NCI-H2171 (cell line): Measurements from ENCODE around the gene MAP6.

Experiments used
- DNase-seq: peaks from one replicate; lab custom pipeline; 2025; lab: John Stamatoyannopoulos, UW

Gene MAP6

DNA sequence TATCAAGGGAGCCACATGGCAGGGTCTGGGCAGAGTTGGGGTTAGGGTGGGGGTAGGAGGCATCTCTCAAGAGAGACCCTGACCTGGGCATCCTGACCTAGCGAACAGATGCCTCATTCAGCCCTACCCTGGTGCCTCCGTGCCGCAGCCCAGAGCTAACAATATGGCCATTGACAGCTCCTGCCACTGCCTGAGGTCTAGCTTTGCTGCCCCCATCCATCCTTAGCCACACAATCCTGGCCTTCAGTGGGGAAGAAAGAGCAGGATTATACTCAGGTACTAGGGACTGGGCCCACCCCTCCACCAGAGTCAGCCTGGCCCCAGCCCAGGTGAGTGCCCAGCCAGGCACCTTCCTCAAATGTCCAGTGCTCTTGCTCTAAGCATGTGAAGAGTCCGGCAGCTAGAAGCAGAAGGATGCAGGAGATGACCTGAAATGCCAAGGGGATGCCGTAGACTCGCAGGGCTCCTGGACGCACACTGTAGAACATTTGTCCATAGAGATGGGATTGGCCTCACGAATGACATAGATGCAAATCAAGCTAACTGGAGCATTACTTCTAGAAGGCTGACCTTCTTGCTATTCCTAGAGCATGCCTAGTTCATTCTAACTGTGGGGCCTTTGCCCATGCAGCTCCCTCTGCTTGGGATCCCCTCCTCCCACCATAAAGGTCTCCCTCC is 120.1 kb downstream of the MAP6 start:
- DNase-seq: no peak

DNA sequence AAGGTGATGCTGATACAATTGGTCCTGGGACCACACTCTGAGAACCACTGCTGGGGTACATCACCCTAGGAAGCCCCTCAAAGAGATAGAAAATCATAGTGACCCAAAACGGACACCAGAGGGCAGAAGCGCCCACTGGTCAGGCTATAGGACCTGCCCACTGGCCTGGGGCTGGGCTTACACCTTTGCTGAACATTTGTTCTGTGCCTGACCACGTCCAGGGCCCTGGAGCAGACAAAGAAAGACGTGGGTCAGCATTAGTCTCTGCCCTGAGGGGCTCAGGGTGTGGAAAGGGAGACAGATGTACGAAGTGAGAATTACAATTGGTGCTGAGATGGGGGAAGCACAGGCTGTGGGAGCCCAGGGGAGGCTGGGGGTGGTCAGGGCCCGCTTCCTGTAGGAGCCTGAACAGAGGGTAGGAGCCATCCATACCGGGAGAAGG is 121.2 kb downstream of the MAP6 start:
- DNase-seq: no peak

DNA sequence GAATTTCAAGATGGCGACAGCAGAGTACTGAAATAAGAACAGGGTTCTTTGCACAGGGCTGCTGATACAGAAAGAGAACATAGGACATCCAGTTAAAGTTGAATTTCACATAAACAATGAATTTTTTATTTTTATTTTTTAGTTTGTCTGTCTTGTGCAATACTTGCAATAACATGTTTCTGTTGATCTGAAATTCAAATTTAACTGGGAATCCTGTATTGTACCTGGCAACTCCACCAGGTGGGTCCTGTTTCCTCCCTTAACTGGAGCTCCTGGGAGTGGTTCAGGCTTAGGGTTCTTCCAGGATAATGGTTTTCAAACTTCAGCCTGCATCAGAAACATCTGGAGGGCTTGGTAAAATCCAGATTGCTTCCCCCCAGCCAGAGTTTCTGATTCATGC is 121.7 kb downstream of the MAP6 start:
- no peak for DNase-seq

DNA sequence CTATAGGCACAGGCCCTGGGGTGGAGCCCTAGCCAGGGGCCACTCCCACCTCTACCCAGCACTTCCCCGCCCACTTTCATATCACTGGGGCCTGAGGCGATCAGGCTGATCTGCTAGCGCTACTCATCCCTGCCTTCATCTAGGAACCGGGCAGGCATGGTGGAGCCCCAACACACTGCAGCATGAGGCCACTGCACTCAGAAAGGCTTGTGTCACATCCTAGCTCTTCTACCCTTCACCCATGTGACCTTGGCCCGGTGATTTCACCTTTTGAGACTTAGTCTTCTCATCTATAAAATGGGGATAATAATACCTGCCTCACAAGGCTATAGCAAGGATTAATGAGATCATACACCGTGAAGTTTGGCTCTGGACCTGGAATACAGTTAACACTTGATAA is 125.0 kb downstream of the MAP6 start:
- no peak for DNase-seq

DNA sequence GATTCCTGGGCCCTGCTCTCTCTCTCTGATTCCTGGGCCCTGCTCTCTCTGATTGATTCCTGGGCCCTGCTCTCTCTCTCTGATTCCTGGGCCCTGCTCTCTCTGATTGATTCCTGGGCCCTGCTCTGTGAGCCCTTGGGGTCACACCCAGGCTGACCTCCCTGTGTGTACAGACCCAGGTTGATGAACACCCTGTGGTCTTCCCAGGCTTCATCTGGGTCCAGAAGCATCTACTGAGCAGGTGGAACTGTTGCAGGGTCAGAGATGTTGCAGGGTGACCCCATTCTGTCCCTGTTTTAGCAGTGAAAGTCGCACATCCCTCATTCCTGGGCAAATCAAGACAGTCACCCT is 126.8 kb downstream of the MAP6 start:
- no peak for DNase-seq

DNA sequence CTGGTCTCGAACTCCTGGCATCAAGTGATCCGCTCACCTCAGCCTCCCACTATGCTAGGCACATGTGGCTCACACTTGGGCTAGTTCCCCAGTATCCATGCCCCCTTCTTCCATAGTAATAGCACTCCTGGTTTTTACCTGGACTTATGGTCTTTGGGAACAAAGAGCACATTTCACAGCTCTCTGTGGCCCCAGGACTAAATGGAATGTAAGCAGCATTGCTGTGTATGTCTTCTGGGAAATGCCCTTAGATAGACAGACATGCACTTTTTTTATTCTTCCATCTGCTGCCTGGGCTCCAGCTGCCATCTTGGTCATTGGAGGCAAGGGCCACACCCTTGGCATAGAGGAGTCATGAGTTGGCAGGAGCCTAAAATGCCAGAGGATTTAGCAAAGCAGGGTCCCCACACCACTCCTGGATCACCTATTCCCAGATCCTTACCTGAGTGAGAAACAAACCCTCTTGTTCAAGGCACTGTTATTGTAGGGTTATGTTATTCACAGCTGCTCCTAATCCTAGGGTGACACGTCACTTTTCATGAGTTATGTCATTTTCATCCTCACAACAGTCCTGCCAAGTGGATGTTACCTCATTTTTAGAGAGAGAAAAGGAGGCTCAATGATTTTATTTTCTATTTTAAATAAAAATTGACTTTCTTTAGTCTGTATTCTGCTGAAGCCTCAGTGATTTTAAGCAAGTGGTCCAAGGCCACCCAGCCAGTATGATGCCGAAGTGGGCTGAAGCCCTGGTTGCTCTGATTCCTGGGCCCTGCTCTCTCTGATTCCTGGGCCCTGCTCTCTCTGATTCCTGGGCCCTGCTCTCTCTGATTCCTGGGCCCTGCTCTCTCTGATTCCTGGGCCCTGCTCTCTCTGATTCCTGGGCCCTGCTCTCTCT is 127.4 kb downstream of the MAP6 start:
- no peak for DNase-seq

DNA sequence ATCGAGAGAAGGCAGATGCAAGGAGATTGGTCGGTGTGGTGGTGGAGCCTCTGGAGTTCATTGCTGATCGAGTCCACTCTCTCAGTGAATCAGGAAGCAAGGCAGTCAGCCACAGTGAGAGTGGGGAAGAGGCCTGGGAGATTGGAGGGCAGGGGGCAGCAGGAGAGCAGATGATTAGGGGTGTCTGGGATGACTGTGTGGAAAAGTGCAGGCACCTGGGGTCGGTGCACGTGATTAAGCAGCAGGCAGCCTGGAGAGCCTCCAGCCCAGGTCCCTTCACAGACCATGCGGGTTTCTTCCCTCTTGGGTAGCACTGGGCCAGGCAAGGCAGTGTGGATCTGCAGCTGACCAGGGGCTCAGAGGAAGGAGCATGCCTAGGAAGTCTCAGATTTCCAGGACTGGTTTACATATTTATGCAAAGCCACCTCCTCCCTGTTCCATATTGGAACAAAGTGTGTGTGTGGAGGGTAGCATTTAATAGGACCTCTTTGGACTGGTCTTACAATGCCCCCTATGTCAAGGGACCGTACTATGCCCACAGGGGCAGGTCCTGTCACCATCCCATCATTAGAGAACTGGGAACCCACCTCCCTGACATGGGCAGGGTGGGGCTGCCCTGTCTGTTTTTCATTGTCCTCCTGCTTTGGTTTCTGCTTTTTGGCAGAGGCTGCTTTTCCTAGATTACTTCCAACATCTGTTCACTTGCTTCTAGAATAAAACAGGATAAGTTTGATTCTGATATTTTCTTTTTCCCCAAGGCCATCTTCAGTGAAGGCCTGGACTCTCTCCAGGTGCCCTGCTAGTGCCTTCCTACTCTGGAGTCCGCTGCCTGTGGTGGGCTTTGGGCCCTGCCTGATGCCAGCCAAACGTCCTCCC is 129.1 kb downstream of the MAP6 start:
- DNase-seq: no peak

DNA sequence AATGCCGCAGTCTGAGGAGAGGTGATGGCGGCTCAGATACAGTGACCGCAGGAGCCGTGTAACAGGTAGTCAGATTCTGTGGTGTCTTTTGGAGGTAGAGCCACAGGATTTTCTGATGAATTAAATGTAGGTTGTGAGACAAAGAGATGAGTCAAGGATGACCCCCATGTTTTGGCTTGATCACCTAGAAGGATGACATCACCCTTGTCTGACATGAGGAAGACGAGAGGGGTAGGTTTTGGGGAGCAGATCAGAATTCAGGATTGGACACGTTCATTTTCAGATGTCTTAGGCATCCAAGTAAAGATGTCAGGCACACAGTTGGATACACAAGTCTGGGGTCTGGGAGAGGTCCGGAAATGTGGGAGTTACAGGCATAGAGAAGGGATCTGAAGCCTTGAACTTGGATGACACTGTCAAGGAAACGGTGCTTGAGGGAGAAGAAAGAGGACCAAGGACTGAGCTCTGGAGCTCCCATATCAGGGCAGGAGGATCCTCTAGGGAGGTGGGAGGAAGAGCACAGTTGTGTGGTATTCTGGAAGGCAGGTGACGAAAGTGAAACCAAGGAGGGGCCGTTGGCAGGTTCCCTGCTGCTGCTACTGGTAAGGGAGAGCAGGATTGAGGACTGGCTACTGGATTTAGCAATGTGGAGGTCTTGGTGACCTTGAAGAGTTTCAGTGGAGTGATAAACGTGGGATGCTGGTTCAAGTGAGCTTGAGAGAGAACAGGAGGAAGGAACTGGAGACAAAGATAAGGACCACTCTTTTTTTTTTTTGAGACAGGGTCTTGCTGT is 130.5 kb downstream of the MAP6 start:
- DNase-seq: no peak

DNA sequence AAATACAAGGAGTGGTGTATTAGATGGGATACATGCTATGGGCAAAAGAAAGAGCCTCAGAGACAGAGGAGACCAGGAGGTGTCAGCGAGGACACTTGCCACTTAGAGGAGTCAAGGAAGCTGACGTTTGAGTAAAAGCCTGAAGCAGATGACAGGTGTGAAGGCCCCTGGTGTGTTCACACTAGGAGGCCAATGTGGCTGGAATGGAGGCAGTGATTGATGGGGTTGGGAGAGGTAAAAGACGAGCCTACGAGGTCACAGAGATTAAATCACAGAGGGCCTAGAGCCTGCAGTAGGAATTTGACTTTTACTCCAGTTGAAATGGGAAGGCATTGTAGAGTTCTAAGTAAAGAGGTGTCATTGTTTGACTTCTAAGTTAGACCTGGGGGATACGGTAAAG is 131.1 kb downstream of the MAP6 start:
- DNase-seq: no peak
